ENCODE data around the gene MRPL3.

Gene MRPL3

DNA sequence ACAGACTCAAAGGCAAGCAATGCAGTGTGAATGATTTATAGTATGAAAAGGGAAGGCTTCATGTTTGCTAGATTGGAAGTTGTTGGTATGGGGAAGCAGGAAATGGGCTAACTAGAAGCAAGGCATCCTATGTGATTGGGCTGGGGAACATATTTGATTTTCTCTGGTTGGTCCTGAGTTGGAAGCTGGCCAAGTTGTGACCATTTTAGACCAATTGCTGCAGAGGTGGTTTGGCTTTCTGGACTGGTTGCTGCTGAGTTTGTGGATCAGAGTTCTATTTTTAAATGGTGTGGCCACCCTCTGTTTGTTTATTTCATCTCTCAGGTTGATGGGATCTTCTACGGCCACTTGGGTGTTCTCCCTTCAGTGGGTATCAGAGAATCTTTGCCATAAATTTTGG, 81.5 kb downstream of the MRPL3 start:
- Mint-ChIP-seq H3K27ac (no peak overlapping the region), H3K4me3 (no peak overlapping the region), H3K9me3 (no peaks in the 10 kb centered on the region), H3K36me3 (no peaks in the 10 kb centered on the region), H3K4me1 (no peaks in the 10 kb centered on the region), H3K27me3 (peaks cover 12% of the 10 kb centered on the region)
- CTCF ChIA-PET: no interaction called here
- DNase-seq: no peak

DNA sequence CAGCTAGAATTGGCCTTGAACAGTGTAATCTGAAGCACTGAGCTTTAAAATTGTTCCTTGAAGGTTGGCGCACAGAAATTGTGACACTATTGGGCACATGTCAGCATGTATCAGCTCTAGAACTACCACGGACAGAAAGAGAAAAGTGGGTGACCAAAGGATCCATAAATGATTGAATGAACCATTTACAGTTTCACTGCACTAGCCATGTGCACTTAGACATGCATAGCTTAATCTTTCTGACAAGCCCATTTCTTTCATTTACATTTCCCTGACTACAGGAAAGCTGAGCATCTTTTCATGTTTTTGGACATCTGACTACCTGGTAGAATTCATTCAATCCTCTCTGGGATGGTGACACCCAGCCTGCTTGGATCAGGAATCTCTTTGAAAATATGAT, 85.0 kb downstream of the MRPL3 start:
- Mint-ChIP-seq H3K4me1 (no peaks in the 10 kb centered on the region), H3K4me3 (no peak overlapping the region), H3K27me3 (peaks cover 4% of the 10 kb centered on the region), H3K36me3 (no peaks in the 10 kb centered on the region), H3K9me3 (peaks cover 5% of the 10 kb centered on the region), H3K27ac (no peak overlapping the region)
- CTCF ChIA-PET: no interaction called here
- DNase-seq: no peak

All from activated naive CD4-positive, alpha-beta T cell treated with anti-CD3 and anti-CD28 coated beads, Interleukin-2, amount 10 ng/mL, durations not matched to agents 7 days and 5 days (primary cell).